ENCODE results near the gene TBC1D24. TPM values are rescaled to one million over a fixed set of nuclear protein-coding genes. Genes with fewer than 3 reads are reported as not detected.

TBC1D24 gene
- total RNA-seq, 4 donors from 2014 or later: 8.7 to 14.8 (median 9.9) TPM

- intact Hi-C loops (cut with DNase I; ENCODE audit: low total_unique reads): loop anchor here (5.0 to 10.0 kb wide), 5 partner anchors 64 to 586 kb away; partner anchors contain the start of genes MSRB1, SRRM2 and ZNF598
- DNase-seq (no peak), ATAC-seq (no peak)
- Histone ChIP-seq H3K27me3 (no peaks in the 10 kb centered on the region), H3K36me3 (peaks cover 0 to 29% of the 10 kb centered on the region in 2 donors), H3K27ac (peak overlapping the region; percentile 95 to 99 (median 98)), H3K4me3 (peak overlapping the region in 2 of 4 donors; percentile 75 to 80), H3K4me1 (peaks cover 0 to 7% of the 10 kb centered on the region in 2 donors), H3K9me3 (no peaks in the 10 kb centered on the region)
- in situ Hi-C loops (cut with MboI; ENCODE audit: low sequenced_read_pairs in 4 of 4): no loop called here
- no peak for TF ChIP-seq CTCF (IDR thresholded peaks at IDR 0.05 in 4 of 5, conservative IDR thresholded peaks at IDR 0.05 in 1 of 5)
- TF ChIP-seq POLR2A (IDR thresholded peaks at IDR 0.05): no peak
Observed at GRCh38 chr16:2530629-2531318, 55.8 kb downstream of the TBC1D24 start.

GRCh38 chr16:2531371-2531695 is 56.4 kb downstream of the TBC1D24 start, which contains the start of gene CEMP1:
TSS of gene CEMP1 (minus strand) at chr16:2531408. CDS start at chr16:2531073, 335 bp downstream.
- H3K36me3 ChIP-seq: peaks cover 0 to 25% of the 10 kb centered on the region in 2 donors
- in situ Hi-C loops (cut with MboI; ENCODE audit: low sequenced_read_pairs in 4 of 4): no loop called here
- peak in 1 of 2 donors; percentile 4 for ATAC-seq

GRCh38 chr16:2531696-2532493 is 57.0 kb downstream of the TBC1D24 start:
- peak; percentile 80 to 86 for ATAC-seq
- in situ Hi-C loops (cut with MboI; ENCODE audit: low sequenced_read_pairs in 4 of 4): no loop called here
- intact Hi-C loops (cut with DNase I; ENCODE audit: low total_unique reads): loop anchor here (1.0 to 10.0 kb wide), 6 partner anchors 12 to 587 kb away; partner anchors contain the start of genes AMDHD2, MSRB1, SRRM2 and ZNF598

More at GRCh38 chr16:2531371-2531695, 56.4 kb downstream of the TBC1D24 start, which contains the start of gene CEMP1:
- Histone ChIP-seq H3K27me3 (no peaks in the 10 kb centered on the region), H3K4me1 (peaks cover 0 to 7% of the 10 kb centered on the region in 2 donors), H3K9me3 (no peaks in the 10 kb centered on the region), H3K4me3 (peak within 1 kb of the TSS; percentile 75 to 93 (median 85)), H3K27ac (peak within 1 kb of the TSS; percentile 95 to 99 (median 98))
- DNase-seq: no peak
- TF ChIP-seq CTCF (IDR thresholded peaks at IDR 0.05 in 4 of 5, conservative IDR thresholded peaks at IDR 0.05 in 1 of 5): no peak
- TF ChIP-seq POLR2A (IDR thresholded peaks at IDR 0.05): no peak
- intact Hi-C loops (cut with DNase I; ENCODE audit: low total_unique reads): loop anchor here (5.0 to 10.0 kb wide), 5 partner anchors 63 to 587 kb away; partner anchors contain the start of genes MSRB1, SRRM2 and ZNF598

More at GRCh38 chr16:2531696-2532493, 57.0 kb downstream of the TBC1D24 start:
- peak overlapping the region; percentile 75 to 93 (median 85) for H3K4me3 ChIP-seq
- DNase-seq: peak; percentile 98 to 99
- no peaks in the 10 kb centered on the region for H3K27me3 ChIP-seq
- TF ChIP-seq POLR2A (IDR thresholded peaks at IDR 0.05) (peak; percentile 79 to 83), CTCF (IDR thresholded peaks at IDR 0.05 in 4 of 5, conservative IDR thresholded peaks at IDR 0.05 in 1 of 5) (no peak)
- peak overlapping the region; percentile 95 to 99 (median 98) for H3K27ac ChIP-seq
- H3K36me3 ChIP-seq: peaks cover 0 to 20% of the 10 kb centered on the region in 2 donors
- peaks cover 0 to 11% of the 10 kb centered on the region in 2 donors for H3K4me1 ChIP-seq
- no peaks in the 10 kb centered on the region for H3K9me3 ChIP-seq
